Activated CD4-positive, alpha-beta T cell treated with anti-CD3 and anti-CD28 coated beads for 36 hours (primary cell): ENCODE results near the gene CLPTM1L. TPM values are rescaled to one million over a fixed set of nuclear protein-coding genes. Genes with fewer than 3 reads are reported as not detected.

Source experiments
- ATAC-seq: fragments of 200-7000 bp; cut with Tn5 transposase; one replicate; pipeline ENCODE4 v1.10.0; 2021; ENCODE audit warnings: mild to moderate bottlenecking, moderate library complexity
- CTCF ChIA-PET: fragments of 350-600 bp; sonication (Branson Sonifier 250); formaldehyde crosslinking; loops from one replicate; lab custom pipeline; 2021; ENCODE audit warnings: antibody characterized with exemption; lab: Charles Lee
- POLR2A ChIA-PET: fragments of 350-600 bp; sonication (Branson Sonifier 250); formaldehyde crosslinking; loops from one replicate; lab custom pipeline; 2021; ENCODE audit warnings: antibody characterized with exemption, inconsistent platforms; lab: Charles Lee
- DNase-seq: peaks from one replicate; pipeline ENCODE4 v3.0.0-alpha.2; 2020
- H3K27ac Mint-ChIP-seq: one replicate; pipeline ENCODE4 v1.8.0; 2021; ENCODE audit warnings: mixed read lengths
- H3K27me3 Mint-ChIP-seq: one replicate; pipeline ENCODE4 v1.8.0; 2021; ENCODE audit warnings: mixed read lengths
- H3K36me3 Mint-ChIP-seq: one replicate; pipeline ENCODE4 v1.8.0; 2021; ENCODE audit warnings: low read depth, mixed read lengths
- H3K4me1 Mint-ChIP-seq: one replicate; pipeline ENCODE4 v1.8.0; 2021; ENCODE audit warnings: mixed read lengths
- H3K4me3 Mint-ChIP-seq: one replicate; pipeline ENCODE4 v1.8.0; 2021; ENCODE audit warnings: mild to moderate bottlenecking, moderate library complexity, mixed read lengths
- H3K9me3 Mint-ChIP-seq: one replicate; pipeline ENCODE4 v1.8.0; 2021; ENCODE audit warnings: low read depth, mixed read lengths
- intact Hi-C, 2 experiments: fragments of 100-400 bp; cut with DNase I in 1 of 2; cut with micrococcal nuclease in 1 of 2; formaldehyde crosslinking; loops; one replicate each; pipeline versions ENCODE4 v1.14.2 to v1.15.1; 2022 to 2024; cut with DNase I, micrococcal nuclease
- total RNA-seq, 2 experiments: library from RNA; stranded (reverse); gene quantifications; one replicate each; pipeline ENCODE4 v1.2.3, GENCODE V29; 2021

Gene CLPTM1L
- total RNA-seq, 2 experiments from 2014 or later = 62.1 to 62.2 TPM

DNA sequence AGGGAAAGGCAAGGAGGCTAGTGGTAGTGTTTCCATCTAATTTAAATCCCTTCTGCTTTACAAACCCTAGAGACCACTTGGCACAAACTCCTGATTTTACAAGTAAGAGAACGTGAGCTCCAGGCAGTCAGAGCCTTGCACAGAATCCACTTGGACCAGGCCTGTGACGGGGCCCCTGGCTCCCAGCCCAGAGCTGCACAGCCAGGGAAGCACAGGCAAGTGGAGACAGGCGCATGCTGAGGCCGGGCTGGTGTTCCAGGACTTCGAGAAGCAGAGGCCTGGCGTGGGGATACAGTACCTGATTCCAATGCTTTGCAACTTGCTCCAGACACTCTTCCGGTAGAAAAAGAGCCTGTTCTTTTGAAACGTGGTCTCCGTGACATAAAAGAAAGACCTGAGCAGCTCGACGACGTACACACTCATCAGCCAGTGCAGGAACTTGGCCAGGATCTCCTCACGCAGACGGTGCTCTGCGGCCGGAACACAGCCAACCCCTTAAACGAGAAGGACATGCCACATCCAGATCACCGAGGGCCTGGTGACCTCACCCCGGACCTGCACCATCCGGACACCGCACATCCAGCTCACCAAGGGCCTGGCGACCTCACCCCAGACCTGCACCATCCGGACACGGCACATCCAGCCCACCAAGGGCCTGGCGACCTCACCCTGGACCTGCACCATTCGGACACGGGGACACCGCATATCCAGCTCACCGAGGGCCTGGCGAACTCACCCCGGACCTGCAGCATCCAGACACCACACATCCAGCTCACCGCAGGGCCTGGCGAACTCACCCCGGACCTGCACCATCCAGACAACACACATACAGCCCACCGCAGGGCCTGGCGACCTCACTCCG, 62.5 kb downstream of the CLPTM1L start:
- no peak for DNase-seq
- H3K27me3 Mint-ChIP-seq = no peaks in the 10 kb centered on the region
- POLR2A ChIA-PET = interaction anchor here (0.6 to 0.7 kb wide), 2 partner anchors 36 to 252 kb away, joined by 3 to 4 read pairs; no protein-coding TSS in a partner anchor

GRCh38 chr5:1281038-1281882, 63.6 kb downstream of the CLPTM1L start:
- ATAC-seq (no peak), DNase-seq (no peak)
- no peaks in the 10 kb centered on the region for H3K27me3 Mint-ChIP-seq
- CTCF ChIA-PET = interaction anchor here (0.6 kb wide), 2 partner anchors 188 to 730 kb away, joined by 3 read pairs; no protein-coding TSS in a partner anchor
- intact Hi-C loops = no loop called here
- POLR2A ChIA-PET = no interaction called here
- no peaks in the 10 kb centered on the region for H3K9me3 Mint-ChIP-seq
- no peaks in the 10 kb centered on the region for H3K4me1 Mint-ChIP-seq
- H3K4me3 Mint-ChIP-seq = no peak overlapping the region
- H3K27ac Mint-ChIP-seq = no peak overlapping the region
- peaks cover 13% of the 10 kb centered on the region for H3K36me3 Mint-ChIP-seq

More for the DNA sequence above, 62.5 kb downstream of the CLPTM1L start:
- Mint-ChIP-seq H3K4me3 (no peak overlapping the region), H3K36me3 (peaks cover 15% of the 10 kb centered on the region), H3K4me1 (no peaks in the 10 kb centered on the region), H3K27ac (no peak overlapping the region), H3K9me3 (no peaks in the 10 kb centered on the region)
- intact Hi-C loops = no loop called here
- no peak for ATAC-seq
- CTCF ChIA-PET = no interaction called here

GRCh38 chr5:1280177-1281037, 64.5 kb downstream of the CLPTM1L start:
- H3K9me3 Mint-ChIP-seq = no peaks in the 10 kb centered on the region
- no peak overlapping the region for H3K4me3 Mint-ChIP-seq
- no peaks in the 10 kb centered on the region for H3K4me1 Mint-ChIP-seq
- ATAC-seq (no peak), DNase-seq (no peak)
- CTCF ChIA-PET = interaction anchor here (0.6 kb wide), 1 partner anchor 730 kb away, joined by 3 read pairs; no protein-coding TSS in a partner anchor
- POLR2A ChIA-PET = no interaction called here
- H3K36me3 Mint-ChIP-seq = peaks cover 10% of the 10 kb centered on the region
- H3K27me3 Mint-ChIP-seq = no peaks in the 10 kb centered on the region
- intact Hi-C loops = no loop called here
- no peak overlapping the region for H3K27ac Mint-ChIP-seq

- ATAC-seq = no peak
- Mint-ChIP-seq H3K4me1 (no peaks in the 10 kb centered on the region), H3K27me3 (no peaks in the 10 kb centered on the region), H3K4me3 (no peak overlapping the region), H3K27ac (no peak overlapping the region), H3K9me3 (no peaks in the 10 kb centered on the region), H3K36me3 (peaks cover 12% of the 10 kb centered on the region)
- ChIA-PET POLR2A (no interaction called here), CTCF (no interaction called here)
- intact Hi-C loops = no loop called here
- peak; percentile 2 for DNase-seq
These were observed 65.3 kb downstream of the CLPTM1L start for GRCh38 chr5:1279443-1280151.

DNA sequence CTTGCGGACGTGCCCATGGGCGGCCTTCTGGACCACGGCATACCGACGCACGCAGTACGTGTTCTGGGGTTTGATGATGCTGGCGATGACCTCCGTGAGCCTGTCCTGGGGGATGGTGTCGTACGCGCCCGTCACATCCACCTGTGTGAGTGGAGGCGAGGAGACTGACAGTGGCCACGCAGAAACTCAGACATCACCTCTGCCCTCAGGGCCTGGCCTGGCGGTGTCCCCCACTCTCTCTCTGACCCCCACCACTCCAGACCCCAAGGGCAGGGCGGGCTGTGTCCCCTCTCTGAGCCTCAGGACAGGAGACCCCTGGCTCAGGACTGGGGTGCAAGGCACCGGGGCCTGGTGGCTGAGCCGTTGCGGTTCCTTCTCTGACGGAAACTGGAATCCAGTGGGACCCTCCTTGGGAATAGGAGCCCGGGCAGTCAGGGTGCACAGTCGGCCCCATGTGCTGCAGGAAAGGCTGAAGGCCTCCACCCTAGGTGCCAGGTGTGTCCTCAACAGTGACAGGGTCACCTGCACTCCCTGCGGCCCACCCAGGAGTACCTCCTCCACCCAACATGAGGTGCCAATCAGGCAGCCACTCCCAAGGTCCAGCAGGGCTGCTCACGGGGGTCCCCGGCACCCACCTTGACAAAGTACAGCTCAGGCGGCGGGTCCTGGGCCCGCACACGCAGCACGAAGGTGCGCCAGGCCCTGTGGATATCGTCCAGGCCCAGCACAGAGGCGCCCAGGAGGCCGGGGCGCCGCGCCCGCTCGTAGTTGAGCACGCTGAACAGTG, 66.0 kb downstream of the CLPTM1L start:
- no peak overlapping the region for H3K27ac Mint-ChIP-seq
- no peak for DNase-seq
- peaks cover 12% of the 10 kb centered on the region for H3K36me3 Mint-ChIP-seq
- CTCF ChIA-PET = no interaction called here
- no peaks in the 10 kb centered on the region for H3K27me3 Mint-ChIP-seq
- intact Hi-C loops = no loop called here
- POLR2A ChIA-PET = no interaction called here
- H3K4me1 Mint-ChIP-seq = no peaks in the 10 kb centered on the region
- no peaks in the 10 kb centered on the region for H3K9me3 Mint-ChIP-seq
- no peak for ATAC-seq
- no peak overlapping the region for H3K4me3 Mint-ChIP-seq

GRCh38 chr5:1278216-1278615, 66.7 kb downstream of the CLPTM1L start:
- POLR2A ChIA-PET = no interaction called here
- CTCF ChIA-PET = no interaction called here

DNA sequence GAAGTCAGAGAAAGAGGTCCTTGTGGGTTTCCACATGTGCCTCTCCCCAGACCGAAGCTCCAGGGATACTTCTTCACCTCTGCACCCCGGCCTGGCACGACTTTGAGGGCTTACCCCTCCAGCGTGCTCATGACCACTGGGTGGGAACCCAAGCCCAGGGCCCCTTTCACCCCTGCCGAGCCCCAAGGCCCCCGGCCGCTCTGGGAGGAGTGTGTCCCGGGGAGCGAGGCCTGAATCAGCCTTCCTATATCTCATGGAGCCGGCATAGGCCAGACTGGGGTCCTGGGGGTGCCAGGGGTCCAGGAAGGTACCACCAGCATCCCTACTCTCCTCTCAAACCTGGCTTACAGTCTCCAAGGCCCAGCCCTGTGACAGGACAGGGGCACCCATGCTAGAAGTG, 67.1 kb downstream of the CLPTM1L start:
- DNase-seq (no peak), ATAC-seq (no peak)
- ChIA-PET CTCF (no interaction called here), POLR2A (no interaction called here)
- H3K4me1 Mint-ChIP-seq = no peaks in the 10 kb centered on the region
- H3K36me3 Mint-ChIP-seq = peaks cover 12% of the 10 kb centered on the region
- no peak overlapping the region for H3K4me3 Mint-ChIP-seq
- intact Hi-C loops = no loop called here
- H3K27me3 Mint-ChIP-seq = no peaks in the 10 kb centered on the region
- H3K27ac Mint-ChIP-seq = no peak overlapping the region
- no peaks in the 10 kb centered on the region for H3K9me3 Mint-ChIP-seq

More at GRCh38 chr5:1278216-1278615, 66.7 kb downstream of the CLPTM1L start:
- no peaks in the 10 kb centered on the region for H3K9me3 Mint-ChIP-seq
- intact Hi-C loops = no loop called here
- peaks cover 12% of the 10 kb centered on the region for H3K36me3 Mint-ChIP-seq
- no peak overlapping the region for H3K4me3 Mint-ChIP-seq
- H3K4me1 Mint-ChIP-seq = no peaks in the 10 kb centered on the region
- H3K27me3 Mint-ChIP-seq = no peaks in the 10 kb centered on the region
- no peak overlapping the region for H3K27ac Mint-ChIP-seq
- DNase-seq (no peak), ATAC-seq (no peak)

GRCh38 chr5:1277331-1277730, 67.6 kb downstream of the CLPTM1L start:
- no peak overlapping the region for H3K27ac Mint-ChIP-seq
- peaks cover 12% of the 10 kb centered on the region for H3K36me3 Mint-ChIP-seq
- no peaks in the 10 kb centered on the region for H3K4me1 Mint-ChIP-seq
- H3K9me3 Mint-ChIP-seq = no peaks in the 10 kb centered on the region
- ChIA-PET CTCF (no interaction called here), POLR2A (no interaction called here)
- DNase-seq (no peak), ATAC-seq (no peak)
- intact Hi-C loops = no loop called here
- no peaks in the 10 kb centered on the region for H3K27me3 Mint-ChIP-seq
- H3K4me3 Mint-ChIP-seq = no peak overlapping the region

DNA sequence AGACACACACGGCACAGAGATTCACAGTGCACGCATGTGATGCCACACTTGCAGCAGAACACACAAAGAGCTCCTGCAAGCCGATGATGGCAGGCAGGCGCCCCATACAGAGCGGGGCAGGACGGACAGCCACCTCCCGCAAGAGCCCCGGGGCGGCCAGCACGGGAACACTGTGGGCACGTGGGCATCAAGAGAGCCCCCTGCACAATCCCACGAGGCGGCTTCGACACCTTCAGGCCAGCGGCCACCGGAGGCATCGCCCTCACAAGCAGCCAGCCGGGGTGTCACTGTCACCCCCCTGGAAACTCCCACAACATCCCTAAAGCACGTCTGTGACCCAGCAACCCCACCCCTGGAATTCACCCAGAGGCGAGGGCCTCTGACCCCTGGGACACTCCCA, 68.0 kb downstream of the CLPTM1L start:
- H3K27me3 Mint-ChIP-seq = no peaks in the 10 kb centered on the region
- ChIA-PET POLR2A (no interaction called here), CTCF (no interaction called here)
- intact Hi-C loops = no loop called here
- no peak overlapping the region for H3K27ac Mint-ChIP-seq
- no peaks in the 10 kb centered on the region for H3K4me1 Mint-ChIP-seq
- no peaks in the 10 kb centered on the region for H3K9me3 Mint-ChIP-seq
- ATAC-seq (no peak), DNase-seq (no peak)
- peaks cover 12% of the 10 kb centered on the region for H3K36me3 Mint-ChIP-seq
- H3K4me3 Mint-ChIP-seq = no peak overlapping the region
